IMR-90 (cell line): ENCODE measurements around the gene FHL2. TPM values are rescaled to one million over a fixed set of nuclear protein-coding genes. Genes with fewer than 3 reads are reported as not detected.

Source experiments
- ATAC-seq: fragments of 200-7000 bp; cut with Tn5 transposase; 2 replicates; pipeline ENCODE4 v1.9.1; 2020; ENCODE audit warnings: low read depth, mild to moderate bottlenecking, moderate library complexity
- BruUV-seq: library from RNA; stranded (reverse); fragments of 400-500 nt; replicated peaks from 2 replicates; lab custom pipeline; 2021; lab: Mats Ljungman, UMichigan
- CTCF ChIA-PET: fragments of 300-600 bp; formaldehyde crosslinking; extraction: SDS; loops from one replicate; lab custom pipeline; 2021; ENCODE audit warnings: antibody characterized with exemption; lab: Yijun Ruan, JAX
- POLR2A ChIA-PET: fragments of 300-600 bp; sonication (Branson Sonifier 250); formaldehyde crosslinking; loops from one replicate; lab custom pipeline; 2022; ENCODE audit warnings: antibody characterized with exemption; ENCODE audit not compliant: unreplicated experiment; lab: Charles Lee
- DNase-seq: peaks from one replicate; pipeline ENCODE4 v3.0.0; 2013
- H2AFZ ChIP-seq: replicated peaks from 2 replicates; pipeline ENCODE3; 2013; ENCODE audit warnings: low read length, mild to moderate bottlenecking; ENCODE audit not compliant: poor library complexity
- H2AK5ac ChIP-seq: 2 replicates; pipeline ENCODE4 v1.6.1; 2013; ENCODE audit warnings: low read depth, low read length, inconsistent platforms
- H2AK9ac ChIP-seq: replicated peaks from 2 replicates; pipeline ENCODE3; 2013; ENCODE audit warnings: mild to moderate bottlenecking, low read depth, low read length, moderate library complexity; ENCODE audit not compliant: poor library complexity
- H2BK120ac ChIP-seq: 2 replicates; pipeline ENCODE4 v1.6.1; 2013; ENCODE audit warnings: low read depth, low read length, inconsistent platforms
- H2BK15ac ChIP-seq: 3 replicates; pipeline ENCODE4 v1.6.1; 2013; ENCODE audit warnings: low read depth, low read length, inconsistent platforms
- H2BK20ac ChIP-seq: 2 replicates; pipeline ENCODE4 v1.6.1; 2013; ENCODE audit warnings: low read depth, mild to moderate bottlenecking, inconsistent platforms, low read length, moderate library complexity
- H2BK5ac ChIP-seq: 2 replicates; pipeline ENCODE4 v1.6.1; 2013; ENCODE audit warnings: mild to moderate bottlenecking, low read depth, low read length, inconsistent platforms; ENCODE audit not compliant: poor library complexity, severe bottlenecking
- H3K14ac ChIP-seq: replicated peaks from 2 replicates; pipeline ENCODE4 v1.6.1; 2013; ENCODE audit warnings: low read depth, low read length, inconsistent platforms
- H3K18ac ChIP-seq: 2 replicates; pipeline ENCODE4 v1.6.1; 2013; ENCODE audit warnings: low read depth, low read length, control low read depth
- H3K23ac ChIP-seq: 2 replicates; pipeline ENCODE4 v1.6.1; 2013; ENCODE audit warnings: low read depth, low read length, inconsistent platforms
- H3K27ac ChIP-seq: 2 replicates; pipeline ENCODE4 v1.5.1; 2013; ENCODE audit warnings: mild to moderate bottlenecking, control low read depth, low read length; ENCODE audit not compliant: insufficient read depth
- H3K27me3 ChIP-seq: 2 replicates; pipeline ENCODE4 v1.6.1; 2013; ENCODE audit warnings: low read length; ENCODE audit not compliant: control insufficient read depth, insufficient read depth
- H3K36me3 ChIP-seq: 2 replicates; pipeline ENCODE4 v1.6.1; 2013; ENCODE audit warnings: low read length, mixed read lengths; ENCODE audit not compliant: control insufficient read depth, insufficient read depth
- H3K4ac ChIP-seq: 2 replicates; pipeline ENCODE4 v1.6.1; 2013; ENCODE audit warnings: low read depth, low read length, inconsistent platforms
- H3K4me1 ChIP-seq: 2 replicates; pipeline ENCODE4 v1.6.1; 2013; ENCODE audit warnings: low read length, mixed read lengths; ENCODE audit not compliant: control insufficient read depth, insufficient read depth
- H3K4me2 ChIP-seq: 2 replicates; pipeline ENCODE4 v1.6.1; 2013; ENCODE audit warnings: low read depth, mild to moderate bottlenecking, control low read depth, low read length, moderate library complexity
- H3K4me3 ChIP-seq: 2 replicates; pipeline ENCODE4 v1.5.1; 2013; ENCODE audit warnings: low read depth, mild to moderate bottlenecking, control low read depth, low read length, moderate library complexity; ENCODE audit not compliant: insufficient read depth
- H3K56ac ChIP-seq: 2 replicates; pipeline ENCODE4 v1.6.1; 2013; ENCODE audit warnings: low read length, inconsistent platforms; ENCODE audit not compliant: insufficient read depth; ENCODE audit errors: extremely low read depth
- H3K79me1 ChIP-seq, 2 experiments: 2 replicates each; pipeline ENCODE4 v1.6.1; 2013; ENCODE audit warnings: low read length in 2 of 2, inconsistent platforms in 1 of 2, low read depth in 1 of 2
- H3K9ac ChIP-seq: 2 replicates; pipeline ENCODE4 v1.6.1; 2013; ENCODE audit warnings: low read depth, low read length, control low read depth
- H3K9me1 ChIP-seq: 2 replicates; pipeline ENCODE4 v1.6.1; 2013; ENCODE audit warnings: low read length, inconsistent platforms; ENCODE audit not compliant: insufficient read depth
- H3K9me3 ChIP-seq: 2 replicates; pipeline ENCODE4 v1.6.1; 2013; ENCODE audit warnings: low read length; ENCODE audit not compliant: control insufficient read depth, insufficient read depth
- H4K20me1 ChIP-seq: 2 replicates; pipeline ENCODE4 v1.6.1; 2013; ENCODE audit warnings: low read length, inconsistent platforms; ENCODE audit not compliant: insufficient read depth
- H4K5ac ChIP-seq: 2 replicates; pipeline ENCODE4 v1.6.1; 2013; ENCODE audit warnings: mild to moderate bottlenecking, low read depth, low read length, control low read depth
- H4K8ac ChIP-seq, 2 experiments: 2 replicates each; pipeline ENCODE4 v1.6.1; 2013; ENCODE audit warnings: low read depth in 2 of 2, low read length in 2 of 2, control low read depth in 1 of 2, inconsistent platforms in 1 of 2
- H4K91ac ChIP-seq: 2 replicates; pipeline ENCODE4 v1.6.1; 2013; ENCODE audit warnings: low read depth, low read length, inconsistent platforms; ENCODE audit not compliant: insufficient read depth
- BHLHE40 ChIP-seq: fragments of 150-350 bp; IDR thresholded peaks from 2 replicates; pipeline ENCODE4 v1.6.1; 2016; ENCODE audit warnings: mild to moderate bottlenecking, low read depth, low read length
- CEBPB ChIP-seq: IDR thresholded peaks from 2 replicates; pipeline ENCODE4 v1.6.1; 2012; ENCODE audit warnings: low read depth, low read length, improper control_type of control experiment
- CHD1 ChIP-seq: IDR thresholded peaks from 2 replicates; pipeline ENCODE4 v1.6.1; 2012; ENCODE audit warnings: low read depth, low read length, improper control_type of control experiment
- CTCF ChIP-seq: conservative IDR thresholded peaks from 2 replicates; pipeline ENCODE4 v1.5.1; 2012; ENCODE audit warnings: mild to moderate bottlenecking, low read depth, low read length, improper control_type of control experiment
- ELK1 ChIP-seq: fragments of 150-350 bp; IDR thresholded peaks from 2 replicates; pipeline ENCODE4 v1.6.1; 2016; ENCODE audit warnings: low read depth, mild to moderate bottlenecking, low read length, moderate library complexity, borderline replicate concordance
- FOS ChIP-seq: fragments of 150-350 bp; IDR thresholded peaks from 2 replicates; pipeline ENCODE4 v1.6.1; 2016; ENCODE audit warnings: low read depth, low read length
- MAFK ChIP-seq: IDR thresholded peaks from 2 replicates; pipeline ENCODE4 v1.6.1; 2012; ENCODE audit warnings: low read depth, low read length, improper control_type of control experiment
- MAZ ChIP-seq: IDR thresholded peaks from 2 replicates; pipeline ENCODE4 v1.6.1; 2012; ENCODE audit warnings: low read depth, mild to moderate bottlenecking, low read length, improper control_type of control experiment, moderate library complexity, borderline replicate concordance
- MXI1 ChIP-seq: IDR thresholded peaks from 2 replicates; pipeline ENCODE4 v1.6.1; 2012; ENCODE audit warnings: low read depth, mild to moderate bottlenecking, low read length, moderate library complexity, borderline replicate concordance
- NFE2L2 ChIP-seq: fragments of 150-350 bp; IDR thresholded peaks from 2 replicates; pipeline ENCODE4 v1.6.1; 2016; ENCODE audit warnings: low read depth, mild to moderate bottlenecking, low read length
- POLR2A ChIP-seq: IDR thresholded peaks from 2 replicates; pipeline ENCODE4 v1.6.1; 2012; ENCODE audit warnings: mild to moderate bottlenecking, low read depth, low read length
- RAD21 ChIP-seq: IDR thresholded peaks from 2 replicates; pipeline ENCODE4 v1.6.1; 2012; ENCODE audit warnings: low read length, improper control_type of control experiment
- RCOR1 ChIP-seq: IDR thresholded peaks from 2 replicates; pipeline ENCODE4 v1.6.1; 2012; ENCODE audit warnings: mild to moderate bottlenecking, low read length, improper control_type of control experiment; ENCODE audit not compliant: insufficient replicate concordance
- RFX5 ChIP-seq: IDR thresholded peaks from 2 replicates; pipeline ENCODE4 v1.8.0; 2012; ENCODE audit warnings: low read depth, mild to moderate bottlenecking, low read length, moderate library complexity
- SMC3 ChIP-seq: fragments of 150-350 bp; IDR thresholded peaks from 2 replicates; pipeline ENCODE4 v1.6.1; 2016; ENCODE audit warnings: low read depth, mild to moderate bottlenecking, antibody characterized with exemption, low read length, moderate library complexity
- USF2 ChIP-seq: fragments of 150-350 bp; IDR thresholded peaks from 2 replicates; pipeline ENCODE4 v1.6.1; 2017; ENCODE audit warnings: mild to moderate bottlenecking, antibody characterized with exemption, low read length, low read depth
- dilution Hi-C: fragments of 300-500 bp; cut with HindIII; formaldehyde crosslinking; loops from one replicate; pipeline ENCODE4 v1.14.3; 2018; ENCODE audit warnings: low sequenced_read_pairs; ENCODE audit not compliant: unreplicated experiment
- in situ Hi-C: fragments of 300-500 bp; cut with MboI; formaldehyde crosslinking; loops from 3 replicates; pipeline ENCODE4 v1.14.3; 2019; ENCODE audit warnings: low sequenced_read_pairs, inconsistent platforms, mixed read lengths
- intact Hi-C: fragments of 100-400 bp; cut with micrococcal nuclease; formaldehyde crosslinking; loops from 2 replicates; pipeline ENCODE4 v1.10.0; 2022
- polyA plus RNA-seq, 3 experiments: library from polyadenylated mRNA; depleted of rRNA; stranded (reverse); fragments of >200 nt; gene quantifications; 2 replicates each; pipeline ENCODE4 v1.2.3, GENCODE V29; 2012; ENCODE audit warnings: low replicate concordance in 1 of 3
- total RNA-seq: library from RNA; depleted of rRNA; stranded (reverse); fragments of >200 nt; gene quantifications from 2 replicates; pipeline ENCODE4 v1.2.3, GENCODE V29; 2012

The FHL2 gene
- total and polyA plus RNA-seq, 2 of the 4 experiments (the other 2 are of a cell fraction): 464 to 550 TPM

GRCh38 chr2:105390454-105390853 is 8.4 kb downstream of the FHL2 start:
- Histone ChIP-seq H3K4me1 (peaks cover 53% of the 10 kb centered on the region), H3K9me3 (no peaks in the 10 kb centered on the region), H3K14ac (peak overlapping the region; percentile 93), H3K56ac (peak overlapping the region; percentile 37), H3K4me3 (no peak overlapping the region), H2BK120ac (peak overlapping the region; percentile 69), H4K20me1 (peaks cover 74% of the 10 kb centered on the region), H2BK15ac (peak overlapping the region; percentile 67; the same call in 2 of the 3 replicates), H3K27me3 (no peaks in the 10 kb centered on the region), H3K27ac (peak overlapping the region; percentile 99), H4K8ac (peak overlapping the region; percentile 81 to 91), H4K91ac (peak overlapping the region; percentile 83), H3K79me1 (peaks cover 11 to 78% of the 10 kb centered on the region in 2 experiments), H3K36me3 (peaks cover 73% of the 10 kb centered on the region), H3K9me1 (peaks cover 49% of the 10 kb centered on the region), H3K9ac (peak overlapping the region; percentile 64), H3K23ac (peak overlapping the region; percentile 78), H2BK5ac (peak overlapping the region; percentile 85), H2BK20ac (peak overlapping the region; percentile 92), H2AK9ac (no peak overlapping the region), H4K5ac (peak overlapping the region; percentile 90), H2AFZ (no peak overlapping the region), H2AK5ac (peak overlapping the region; percentile 75), H3K4ac (peak overlapping the region; percentile 81), H3K4me2 (peak overlapping the region; percentile 51; the same call in 1 of the 2 replicates), H3K18ac (peak overlapping the region; percentile 92)
- ChIA-PET CTCF (no interaction called here), POLR2A (interaction anchor here (0.7 kb wide), 2 partner anchors 70 to 130 kb away, joined by 3 read pairs; no protein-coding TSS in a partner anchor)
- TF ChIP-seq POLR2A (no peak), MXI1 (no peak), RFX5 (no peak), CTCF (no peak), CHD1 (no peak), MAFK (no peak), ELK1 (no peak), RAD21 (no peak), USF2 (no peak), CEBPB (no peak), RCOR1 (no peak), BHLHE40 (no peak), FOS (no peak), SMC3 (no peak), MAZ (no peak), NFE2L2 (no peak)
- intact Hi-C loops (loop anchor here (5.0 kb wide), 1 partner anchor 48 kb away; no protein-coding TSS in a partner anchor), in situ Hi-C loops (no loop called here), dilution Hi-C loops (no loop called here)
- DNase-seq (no peak), ATAC-seq (no peak)
- no TSS peak for BruUV-seq
